Activated T-cell treated with anti-CD3 and anti-CD28 coated beads, Interleukin-2, amount 50 U/mL, for 24 hours (primary cell): Measurements from ENCODE around the gene MINDY2.
"Not testable (repeated sequence)": the region's sequence is repeated elsewhere in the genome, so short reads cannot be mapped to it uniquely, and the experiment has no call there.

ENCODE experiments used
- DNase-seq: peaks from one replicate; pipeline ENCODE4 v3.0.0-alpha.2; 2020
- H3K27ac Mint-ChIP-seq: 2 replicates; pipeline ENCODE4 v1.8.0; 2020; ENCODE audit warnings: mild to moderate bottlenecking, mixed read lengths
- H3K27me3 Mint-ChIP-seq: 2 replicates; pipeline ENCODE4 v1.8.0; 2020; ENCODE audit warnings: mixed read lengths
- H3K36me3 Mint-ChIP-seq: 2 replicates; pipeline ENCODE4 v1.8.0; 2020; ENCODE audit warnings: low read depth, mixed read lengths
- H3K4me1 Mint-ChIP-seq: 2 replicates; pipeline ENCODE4 v1.8.0; 2020; ENCODE audit warnings: low read depth, mixed read lengths
- H3K4me3 Mint-ChIP-seq: 2 replicates; pipeline ENCODE4 v1.8.0; 2020; ENCODE audit warnings: mild to moderate bottlenecking, moderate library complexity, mixed read lengths
- H3K9me3 Mint-ChIP-seq: 2 replicates; pipeline ENCODE4 v1.8.0; 2020; ENCODE audit warnings: mixed read lengths

MINDY2 gene

DNA sequence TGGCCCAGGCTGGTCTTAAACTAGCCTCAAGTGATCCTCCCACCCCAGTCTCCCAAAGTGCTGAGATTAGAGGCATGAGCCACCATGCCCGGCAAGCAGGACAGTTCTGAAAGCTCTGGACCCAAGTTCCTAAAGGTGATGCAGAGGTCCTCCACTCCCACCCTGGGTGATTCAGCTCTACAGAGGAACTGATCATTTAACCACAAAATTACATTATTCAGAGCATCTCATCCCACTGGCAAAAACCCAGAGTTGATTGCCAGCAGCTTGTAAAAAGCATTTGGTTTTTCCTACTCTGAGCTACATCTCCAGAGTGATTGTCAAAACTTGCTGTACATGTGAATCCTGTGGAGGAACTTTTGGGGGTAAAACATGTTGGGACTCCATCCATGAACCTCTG lies 102.2 kb downstream of the MINDY2 start:
- peaks cover 20% of the 10 kb centered on the region for H3K36me3 Mint-ChIP-seq
- no peak overlapping the region for H3K4me3 Mint-ChIP-seq
- no peak for DNase-seq
- peaks cover 5% of the 10 kb centered on the region for H3K4me1 Mint-ChIP-seq
- no peaks in the 10 kb centered on the region for H3K9me3 Mint-ChIP-seq
- H3K27ac Mint-ChIP-seq, result no peak overlapping the region
- H3K27me3 Mint-ChIP-seq, result no peaks in the 10 kb centered on the region

DNA sequence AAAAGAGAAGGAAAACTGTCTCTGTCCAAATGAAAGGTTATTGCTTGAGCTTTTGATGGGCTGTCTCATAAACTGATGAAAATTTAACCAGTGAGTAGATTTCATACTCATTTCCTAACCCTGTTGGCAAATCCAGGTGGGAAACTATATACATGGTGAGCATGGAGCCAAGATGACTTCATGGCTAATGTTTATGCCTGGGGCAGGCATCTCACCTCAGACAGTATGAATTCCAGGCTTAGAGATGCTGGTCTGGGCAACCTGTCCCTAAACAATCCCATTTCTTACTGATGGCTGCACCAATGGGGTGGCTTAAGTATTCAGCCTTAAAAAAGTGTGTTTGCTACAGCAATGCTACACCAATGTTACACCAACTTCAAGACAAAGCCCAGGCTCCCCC lies 104.2 kb downstream of the MINDY2 start:
- H3K27ac Mint-ChIP-seq, result no peak overlapping the region
- DNase-seq, result no peak
- H3K4me1 Mint-ChIP-seq, result peaks cover 5% of the 10 kb centered on the region
- no peaks in the 10 kb centered on the region for H3K27me3 Mint-ChIP-seq
- H3K4me3 Mint-ChIP-seq, result no peak overlapping the region
- peaks cover 41% of the 10 kb centered on the region for H3K36me3 Mint-ChIP-seq
- no peaks in the 10 kb centered on the region for H3K9me3 Mint-ChIP-seq

DNA sequence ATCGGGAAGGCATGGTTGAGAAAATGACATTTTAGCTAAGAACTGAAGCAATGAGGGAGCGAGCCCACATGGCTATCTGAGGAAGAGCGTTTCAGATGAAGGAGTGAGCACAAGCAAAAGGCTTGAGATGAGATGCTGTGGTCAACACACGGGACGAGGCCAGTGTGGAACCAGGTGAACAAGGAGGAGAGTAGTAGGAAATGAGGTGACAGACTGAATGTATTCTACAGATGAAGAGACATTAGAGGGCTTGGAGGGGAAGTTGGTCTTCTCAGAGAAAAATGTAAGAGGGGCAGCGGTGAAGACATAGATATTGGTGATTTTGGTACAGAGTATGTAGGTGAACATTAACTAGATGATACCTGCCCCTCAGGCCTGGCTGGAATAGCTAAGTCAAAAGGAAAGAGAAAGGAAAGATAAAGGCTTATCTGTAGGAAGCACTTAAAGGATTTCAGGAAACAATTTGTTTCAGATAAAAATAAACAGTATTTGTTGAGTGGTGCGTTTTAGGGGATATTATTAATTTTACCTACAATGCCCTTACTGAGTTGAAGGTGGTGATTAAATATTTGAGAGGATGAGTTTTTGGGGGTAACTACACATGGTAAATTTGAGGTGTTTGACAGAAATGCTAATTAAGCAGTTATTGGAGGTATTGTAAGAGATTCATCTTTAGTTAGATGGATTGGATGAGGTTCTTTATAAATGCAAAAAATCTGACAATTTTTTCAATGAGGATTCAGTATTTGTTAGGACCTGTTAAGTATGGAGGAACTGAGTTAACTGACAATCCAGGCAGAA lies 105.4 kb downstream of the MINDY2 start:
- no peak for DNase-seq
- no peak overlapping the region for H3K27ac Mint-ChIP-seq
- no peak overlapping the region for H3K4me3 Mint-ChIP-seq
- no peaks in the 10 kb centered on the region for H3K9me3 Mint-ChIP-seq
- H3K27me3 Mint-ChIP-seq, result no peaks in the 10 kb centered on the region
- H3K4me1 Mint-ChIP-seq, result peaks cover 5% of the 10 kb centered on the region
- H3K36me3 Mint-ChIP-seq, result peaks cover 53% of the 10 kb centered on the region

DNA sequence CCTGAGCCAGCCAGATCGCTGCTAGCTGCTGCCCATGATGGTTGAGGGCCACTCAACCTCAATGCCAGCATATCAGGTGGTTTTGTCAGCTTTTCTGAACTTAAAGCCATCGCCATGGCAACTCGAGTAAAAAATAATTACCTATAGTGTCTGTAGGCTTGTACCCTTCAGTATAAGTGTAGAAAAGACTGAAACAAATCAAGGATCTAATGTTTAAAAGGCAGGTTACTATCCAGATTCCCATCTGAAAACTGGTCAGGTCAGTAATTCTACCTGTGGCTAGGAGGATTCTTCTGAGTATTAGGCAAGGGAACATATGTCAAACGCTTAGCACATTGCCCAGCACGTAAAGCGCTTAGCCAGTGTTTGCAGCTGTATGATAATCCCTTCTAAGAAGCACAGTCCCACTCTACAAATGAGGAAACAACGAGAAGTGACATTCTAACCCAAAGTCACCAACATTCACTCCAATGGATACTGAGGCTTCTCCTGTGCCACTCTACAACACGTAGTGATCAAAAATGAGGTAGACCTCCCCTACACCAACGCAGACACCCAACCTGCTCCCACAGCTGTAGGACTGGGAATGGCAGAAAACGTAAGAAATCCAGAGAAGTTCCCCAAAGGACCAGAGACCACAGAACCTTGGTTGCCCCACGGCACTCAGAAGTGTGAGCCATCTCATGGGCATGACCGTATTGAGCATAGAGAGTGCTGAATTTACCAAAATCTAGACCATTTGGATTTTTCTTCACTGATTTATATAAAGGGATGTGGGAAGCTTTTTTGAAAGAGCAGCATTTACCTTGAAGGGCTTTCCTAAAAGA lies 107.1 kb downstream of the MINDY2 start:
- Mint-ChIP-seq H3K36me3 (peaks cover 68% of the 10 kb centered on the region), H3K27me3 (no peaks in the 10 kb centered on the region), H3K4me1 (peaks cover 4% of the 10 kb centered on the region), H3K27ac (peak overlapping the region; percentile 67), H3K4me3 (no peak overlapping the region), H3K9me3 (no peaks in the 10 kb centered on the region)
- DNase-seq, result no peak

DNA sequence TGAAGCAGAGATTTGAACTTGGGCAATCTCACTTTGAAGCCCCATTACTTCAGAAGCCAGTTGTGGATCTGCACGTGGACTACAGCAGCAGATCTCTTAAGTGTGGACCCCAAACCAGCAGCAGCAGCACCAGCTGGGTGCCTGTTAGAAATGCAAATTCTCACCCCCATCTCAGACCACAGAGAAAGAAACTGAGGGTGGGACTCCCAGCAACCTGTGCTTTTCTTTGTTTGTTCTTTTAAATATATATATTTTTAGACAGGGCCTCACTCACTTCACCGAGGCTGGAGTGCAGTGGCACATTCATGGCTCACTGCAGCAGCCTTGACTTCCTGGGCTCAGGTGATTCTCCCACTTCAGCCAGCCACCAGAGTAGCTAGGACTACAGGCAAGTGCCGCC lies 109.2 kb downstream of the MINDY2 start:
- H3K27ac Mint-ChIP-seq, result no peak overlapping the region
- H3K9me3 Mint-ChIP-seq, result no peaks in the 10 kb centered on the region
- no peak overlapping the region for H3K4me3 Mint-ChIP-seq
- H3K4me1 Mint-ChIP-seq, result no peaks in the 10 kb centered on the region
- H3K36me3 Mint-ChIP-seq, result peaks cover 89% of the 10 kb centered on the region
- H3K27me3 Mint-ChIP-seq, result no peaks in the 10 kb centered on the region
- no peak for DNase-seq

DNA sequence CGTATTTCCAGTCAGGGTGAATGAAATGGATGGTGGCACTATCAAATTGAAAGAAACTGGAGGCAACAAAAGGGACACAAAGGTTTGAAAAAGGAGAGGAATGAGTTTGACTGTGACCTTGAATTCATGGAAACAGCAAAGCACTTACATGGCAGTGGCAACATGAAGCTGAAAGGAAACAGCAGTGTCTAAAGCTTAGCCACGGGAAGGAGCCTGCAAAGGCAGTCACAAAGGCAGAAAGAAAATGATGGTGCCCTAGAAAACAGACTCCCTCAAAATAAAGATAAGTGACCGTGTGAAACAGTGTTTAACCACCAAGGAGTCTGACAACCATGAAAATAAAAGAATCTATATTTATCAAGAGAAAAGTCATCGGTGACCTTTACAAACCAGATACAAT lies 111.1 kb downstream of the MINDY2 start:
- Mint-ChIP-seq H3K27ac (peak overlapping the region; percentile 64), H3K9me3 (no peaks in the 10 kb centered on the region), H3K27me3 (no peaks in the 10 kb centered on the region), H3K4me1 (no peaks in the 10 kb centered on the region), H3K4me3 (no peak overlapping the region), H3K36me3 (peaks cover 96% of the 10 kb centered on the region)
- no peak for DNase-seq

DNA sequence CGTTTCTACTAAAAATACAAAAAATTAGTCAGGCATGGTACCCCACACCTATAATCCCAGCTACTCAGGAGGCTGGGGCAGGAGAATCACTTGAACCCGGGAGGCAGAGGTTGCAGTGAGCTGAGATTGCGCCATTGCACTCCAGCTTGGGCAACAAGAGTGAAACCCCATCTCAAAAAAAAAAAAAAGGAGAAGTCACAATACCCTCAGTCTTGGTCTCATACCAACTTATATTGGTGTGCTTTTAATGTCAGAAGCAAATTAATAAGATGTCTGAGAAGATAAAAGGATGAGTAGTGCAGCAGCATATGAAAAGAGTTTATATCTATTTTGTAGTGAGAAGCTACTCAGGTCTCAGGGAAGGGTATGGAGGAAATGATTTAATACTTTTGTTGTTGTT lies 112.8 kb downstream of the MINDY2 start:
- H3K4me3 Mint-ChIP-seq, H3K9me3 Mint-ChIP-seq, H3K27ac Mint-ChIP-seq, H3K4me1 Mint-ChIP-seq, DNase-seq, H3K27me3 Mint-ChIP-seq: not testable (repeated sequence)
- H3K36me3 Mint-ChIP-seq, result peaks cover 97% of the 10 kb centered on the region

DNA sequence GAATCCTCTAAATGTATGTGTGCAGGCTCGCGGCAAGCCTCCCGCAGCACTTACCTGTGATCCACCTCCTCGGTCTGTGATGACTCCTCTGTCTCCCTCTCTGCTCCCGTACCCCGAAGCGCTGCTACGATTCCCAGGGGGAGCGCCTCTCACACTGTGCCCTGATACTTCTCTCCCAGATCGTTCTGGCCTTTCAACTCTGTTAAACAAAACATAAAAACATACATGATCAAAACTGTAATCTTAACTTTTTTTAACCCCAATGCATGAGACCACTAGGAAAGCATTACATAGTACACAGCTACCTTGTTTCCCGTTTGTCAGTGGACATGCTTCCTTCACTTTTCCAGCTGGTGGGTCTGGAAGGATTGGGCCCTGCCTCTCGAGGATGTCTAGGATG lies 115.8 kb downstream of the MINDY2 start:
- no peak for DNase-seq
- no peak overlapping the region for H3K4me3 Mint-ChIP-seq
- H3K4me1 Mint-ChIP-seq, result peaks cover 7% of the 10 kb centered on the region
- H3K27me3 Mint-ChIP-seq, result no peaks in the 10 kb centered on the region
- peaks cover 96% of the 10 kb centered on the region for H3K36me3 Mint-ChIP-seq
- no peaks in the 10 kb centered on the region for H3K9me3 Mint-ChIP-seq
- peak overlapping the region; percentile 42 for H3K27ac Mint-ChIP-seq

DNA sequence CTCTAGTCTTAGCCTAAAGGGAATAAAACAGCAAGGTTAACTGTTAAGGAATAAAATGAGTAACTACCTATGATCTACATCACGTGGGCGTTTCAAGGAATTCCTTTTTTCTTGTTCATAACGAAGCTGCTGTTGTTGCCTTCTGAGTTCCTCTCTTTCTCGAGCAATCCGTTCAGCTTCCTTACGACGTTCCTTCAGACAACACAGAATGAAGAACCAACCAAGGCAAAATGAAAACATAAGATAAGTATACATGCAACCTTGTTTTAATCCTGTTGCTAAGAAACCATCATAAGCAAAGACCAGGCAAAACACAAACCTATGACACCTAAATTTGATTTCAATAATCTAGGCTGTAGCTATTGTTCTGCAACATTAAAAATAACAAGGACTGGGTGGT lies 118.3 kb downstream of the MINDY2 start:
- H3K27me3 Mint-ChIP-seq, result no peaks in the 10 kb centered on the region
- peaks cover 96% of the 10 kb centered on the region for H3K36me3 Mint-ChIP-seq
- H3K4me1 Mint-ChIP-seq, result peaks cover 7% of the 10 kb centered on the region
- H3K9me3 Mint-ChIP-seq, result no peaks in the 10 kb centered on the region
- no peak for DNase-seq
- H3K4me3 Mint-ChIP-seq, result no peak overlapping the region
- H3K27ac Mint-ChIP-seq, result peak overlapping the region; percentile 82

DNA sequence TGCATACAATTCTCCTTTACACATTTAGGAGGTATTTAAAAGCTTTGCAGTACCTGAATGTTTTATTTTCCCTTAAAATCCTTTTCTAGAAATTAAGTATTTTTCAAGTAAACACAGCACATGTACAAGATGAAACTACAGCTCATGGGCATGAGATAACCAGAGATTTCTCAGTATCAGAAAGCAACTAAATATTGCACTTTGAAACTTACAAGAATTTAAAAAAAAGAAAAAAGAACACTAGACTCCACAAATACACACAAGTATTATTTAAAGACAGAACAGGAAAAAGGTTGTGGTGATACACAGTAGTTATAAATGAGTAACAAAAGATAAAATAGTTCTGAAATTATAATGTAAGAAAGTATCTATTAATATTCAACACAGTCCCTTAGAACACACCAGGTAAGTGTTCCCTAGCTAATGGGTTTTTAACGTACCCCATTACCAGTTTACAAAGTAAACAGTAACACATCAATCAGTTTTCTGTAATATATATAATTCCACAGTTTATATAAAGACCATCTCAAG lies 127.1 kb downstream of the MINDY2 start:
- DNase-seq, result no peak
- Mint-ChIP-seq H3K4me1 (peaks cover 15% of the 10 kb centered on the region), H3K36me3 (peaks cover 91% of the 10 kb centered on the region), H3K27ac (no peak overlapping the region), H3K9me3 (no peaks in the 10 kb centered on the region), H3K27me3 (no peaks in the 10 kb centered on the region), H3K4me3 (no peak overlapping the region)

DNA sequence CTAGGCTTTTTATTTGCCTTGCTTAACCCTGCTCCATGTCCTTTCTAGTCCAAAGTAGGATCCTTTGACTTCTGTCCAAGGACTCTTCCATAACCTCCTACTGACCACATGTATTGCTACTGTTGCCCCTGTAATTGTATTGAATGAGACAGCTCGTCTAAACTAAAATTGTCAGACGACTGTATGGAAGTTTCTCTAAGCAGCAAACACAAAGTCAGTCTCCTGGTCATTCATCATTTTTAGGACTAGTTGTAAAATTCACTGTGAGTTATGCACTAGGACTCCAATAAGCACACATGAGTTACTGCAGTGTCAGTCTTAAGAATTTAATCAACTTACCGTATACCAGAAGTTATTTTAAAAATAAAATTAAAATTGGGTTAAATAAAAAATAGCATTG lies 129.5 kb downstream of the MINDY2 start:
- Mint-ChIP-seq H3K4me1 (peaks cover 15% of the 10 kb centered on the region), H3K27me3 (no peaks in the 10 kb centered on the region), H3K36me3 (peaks cover 84% of the 10 kb centered on the region), H3K9me3 (no peaks in the 10 kb centered on the region), H3K4me3 (no peak overlapping the region), H3K27ac (no peak overlapping the region)
- no peak for DNase-seq

DNA sequence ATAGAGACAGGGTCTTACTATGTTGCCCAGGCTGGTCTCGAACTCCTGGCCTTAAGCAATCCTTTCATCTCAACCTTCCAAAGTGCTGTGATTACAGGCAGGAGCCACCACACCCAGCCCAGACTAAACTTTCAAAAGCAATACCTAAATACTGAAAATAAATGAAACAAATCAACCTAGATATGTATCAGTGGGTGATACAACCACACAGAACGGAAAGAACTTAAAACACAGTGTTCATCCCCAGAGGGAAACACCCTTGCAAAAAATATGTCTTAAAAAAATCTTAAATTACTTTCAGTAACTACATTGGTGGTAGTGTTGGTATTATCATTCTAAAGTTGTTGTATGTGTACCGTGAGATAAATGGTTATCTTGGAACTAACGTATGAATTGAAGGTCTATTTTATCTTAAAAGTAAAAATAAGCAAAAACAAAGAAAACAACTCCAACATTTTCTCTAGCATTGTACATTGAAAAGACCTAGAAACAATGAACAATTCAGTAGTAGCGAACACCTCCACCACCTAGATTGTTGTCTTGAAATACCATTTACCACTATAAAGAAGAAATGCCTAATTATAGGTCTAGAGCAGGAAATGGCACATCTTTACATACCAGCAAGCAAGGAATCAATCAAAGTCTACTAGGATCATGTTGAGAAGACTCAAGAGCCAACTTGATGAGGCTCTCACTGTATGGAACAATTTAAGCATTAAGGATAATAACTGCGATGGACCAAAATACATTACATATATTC lies 137.6 kb downstream of the MINDY2 start:
- H3K36me3 Mint-ChIP-seq, result peaks cover 90% of the 10 kb centered on the region
- H3K4me3 Mint-ChIP-seq, result no peak overlapping the region
- H3K9me3 Mint-ChIP-seq, result no peaks in the 10 kb centered on the region
- peaks cover 50% of the 10 kb centered on the region for H3K4me1 Mint-ChIP-seq
- peak overlapping the region; percentile 68 for H3K27ac Mint-ChIP-seq
- DNase-seq, result no peak
- no peaks in the 10 kb centered on the region for H3K27me3 Mint-ChIP-seq

DNA sequence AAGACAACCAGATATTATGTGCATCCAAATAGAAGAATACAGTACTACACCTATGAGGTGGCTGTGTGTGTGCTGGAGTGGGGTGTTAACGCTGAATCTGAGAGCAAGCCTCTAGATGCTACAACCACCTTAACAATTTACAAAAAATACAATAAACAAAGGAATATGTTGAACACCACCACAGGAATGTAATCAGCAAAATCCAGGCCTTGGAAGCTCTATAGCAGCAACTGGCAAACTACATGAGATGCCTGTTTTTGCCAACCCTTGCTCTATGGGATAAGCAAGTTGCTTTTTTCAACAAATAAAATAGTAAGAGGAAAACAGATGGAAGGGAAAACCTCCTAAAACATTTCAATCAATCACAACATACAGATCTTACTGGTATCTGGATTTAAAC lies 138.5 kb downstream of the MINDY2 start:
- Mint-ChIP-seq H3K4me1 (peaks cover 57% of the 10 kb centered on the region), H3K27ac (peak overlapping the region; percentile 37), H3K4me3 (no peak overlapping the region), H3K27me3 (no peaks in the 10 kb centered on the region), H3K9me3 (no peaks in the 10 kb centered on the region), H3K36me3 (peaks cover 91% of the 10 kb centered on the region)
- no peak for DNase-seq

DNA sequence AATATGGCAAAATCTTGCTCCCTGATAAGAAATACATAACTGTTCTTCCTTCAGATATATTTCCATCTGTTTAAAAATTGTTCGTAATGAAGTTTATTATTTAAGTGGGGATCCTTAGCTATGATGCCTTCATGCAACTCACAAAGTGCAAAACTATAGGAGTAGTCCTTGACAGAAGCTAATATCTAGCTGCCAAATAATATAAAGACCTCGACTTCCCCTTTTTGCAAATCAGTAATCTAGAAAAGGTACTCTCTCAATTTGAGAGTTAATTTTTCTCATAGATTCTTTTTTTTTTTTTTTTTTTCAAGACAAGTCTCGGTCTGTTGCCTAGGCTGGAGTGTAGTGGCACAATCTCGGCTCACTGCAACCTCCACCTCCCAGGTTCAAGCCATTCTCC lies 139.4 kb downstream of the MINDY2 start:
- Mint-ChIP-seq H3K27me3 (no peaks in the 10 kb centered on the region), H3K4me1 (peaks cover 60% of the 10 kb centered on the region), H3K9me3 (no peaks in the 10 kb centered on the region), H3K36me3 (peaks cover 91% of the 10 kb centered on the region), H3K4me3 (no peak overlapping the region), H3K27ac (no peak overlapping the region)
- DNase-seq, result no peak
